Measurements from ENCODE around the gene ANO6.

DNA sequence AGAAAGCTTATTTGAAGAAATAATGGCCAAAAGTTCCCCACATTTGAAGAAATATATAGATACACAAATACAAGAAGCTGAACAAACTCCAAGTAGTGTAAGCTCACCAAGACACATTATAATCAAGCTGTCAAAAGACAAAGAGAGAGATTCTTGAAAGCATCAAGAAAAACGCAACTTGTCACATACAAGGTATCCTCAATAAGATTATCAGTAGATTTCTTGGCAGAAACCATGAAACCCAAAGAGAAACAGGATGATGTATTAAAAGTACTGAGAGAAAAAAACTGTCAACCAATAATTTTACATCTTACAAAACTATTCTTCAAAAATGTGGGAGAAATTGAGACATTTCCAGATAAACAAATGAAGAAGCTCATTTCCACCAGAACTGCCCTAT, 263.0 kb downstream of the ANO6 start:
- TF ChIP-seq, protein P1, sequence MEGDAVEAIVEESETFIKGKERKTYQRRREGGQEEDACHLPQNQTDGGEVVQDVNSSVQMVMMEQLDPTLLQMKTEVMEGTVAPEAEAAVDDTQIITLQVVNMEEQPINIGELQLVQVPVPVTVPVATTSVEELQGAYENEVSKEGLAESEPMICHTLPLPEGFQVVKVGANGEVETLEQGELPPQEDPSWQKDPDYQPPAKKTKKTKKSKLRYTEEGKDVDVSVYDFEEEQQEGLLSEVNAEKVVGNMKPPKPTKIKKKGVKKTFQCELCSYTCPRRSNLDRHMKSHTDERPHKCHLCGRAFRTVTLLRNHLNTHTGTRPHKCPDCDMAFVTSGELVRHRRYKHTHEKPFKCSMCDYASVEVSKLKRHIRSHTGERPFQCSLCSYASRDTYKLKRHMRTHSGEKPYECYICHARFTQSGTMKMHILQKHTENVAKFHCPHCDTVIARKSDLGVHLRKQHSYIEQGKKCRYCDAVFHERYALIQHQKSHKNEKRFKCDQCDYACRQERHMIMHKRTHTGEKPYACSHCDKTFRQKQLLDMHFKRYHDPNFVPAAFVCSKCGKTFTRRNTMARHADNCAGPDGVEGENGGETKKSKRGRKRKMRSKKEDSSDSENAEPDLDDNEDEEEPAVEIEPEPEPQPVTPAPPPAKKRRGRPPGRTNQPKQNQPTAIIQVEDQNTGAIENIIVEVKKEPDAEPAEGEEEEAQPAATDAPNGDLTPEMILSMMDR (IDR thresholded peaks at IDR 0.05), result no peak
- no peak for TF ChIP-seq EZH2 (IDR thresholded peaks at IDR 0.05)

Data from neural progenitor cell (in vitro differentiated cells).